GM19193 (cell line): ENCODE measurements around the gene ZSCAN21.

Experiments
- POLR2A ChIP-seq: IDR thresholded peaks from 4 replicates; pipeline ENCODE4 v1.6.1; 2011; ENCODE audit not compliant: insufficient read depth, insufficient read length; ENCODE audit errors: extremely low read depth

The ZSCAN21 gene

DNA sequence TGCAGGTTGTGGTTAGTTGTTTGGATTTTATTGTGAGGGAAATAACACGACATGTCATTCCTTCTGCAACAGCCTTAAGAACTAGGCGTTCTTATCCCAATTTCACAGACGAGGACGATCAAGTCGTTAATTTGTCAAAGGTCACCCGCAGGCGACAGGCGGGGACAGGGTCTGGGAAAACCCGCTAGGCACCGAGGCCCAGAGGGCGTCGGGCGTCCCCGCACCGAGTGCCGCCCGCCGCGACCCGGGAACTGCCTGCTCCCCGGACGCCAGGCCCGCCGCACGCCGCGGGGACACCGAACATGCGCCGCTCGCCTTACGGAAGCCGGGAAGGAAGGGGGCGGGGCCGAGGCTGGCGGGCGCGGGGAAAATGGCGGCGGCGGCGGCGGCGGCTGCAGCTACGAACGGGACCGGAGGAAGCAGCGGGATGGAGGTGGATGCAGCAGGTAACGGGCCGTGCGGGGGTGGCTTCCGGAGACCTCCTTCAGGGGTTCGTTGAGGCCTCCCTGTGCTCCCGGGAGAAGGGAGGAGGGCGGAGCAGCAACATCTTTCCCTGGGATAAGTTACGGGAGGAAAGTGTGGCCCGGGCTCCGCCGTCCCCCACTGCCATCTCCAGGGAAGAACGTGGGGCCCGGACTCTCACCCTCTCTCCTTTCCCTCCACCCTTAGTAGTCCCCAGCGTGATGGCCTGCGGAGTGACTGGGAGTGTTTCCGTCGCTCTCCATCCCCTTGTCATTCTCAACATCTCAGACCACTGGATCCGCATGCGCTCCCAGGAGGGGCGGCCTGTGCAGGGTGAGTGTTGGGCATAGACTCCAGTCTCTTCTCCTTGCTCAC, 39.3 kb downstream of the ZSCAN21 start, which contains the start of gene COPS6:
COPS6 (plus strand) TSS at position 349 of the 837 bp plus-strand sequence; CDS start at position 371, 22 bp downstream.
- TF ChIP-seq POLR2A = peak; percentile 95

GRCh38 chr7:100089458-100090196, 40.1 kb downstream of the ZSCAN21 start:
- TF ChIP-seq POLR2A = no peak

GRCh38 chr7:100090527-100091410, 41.2 kb downstream of the ZSCAN21 start:
- TF ChIP-seq POLR2A = no peak

DNA sequence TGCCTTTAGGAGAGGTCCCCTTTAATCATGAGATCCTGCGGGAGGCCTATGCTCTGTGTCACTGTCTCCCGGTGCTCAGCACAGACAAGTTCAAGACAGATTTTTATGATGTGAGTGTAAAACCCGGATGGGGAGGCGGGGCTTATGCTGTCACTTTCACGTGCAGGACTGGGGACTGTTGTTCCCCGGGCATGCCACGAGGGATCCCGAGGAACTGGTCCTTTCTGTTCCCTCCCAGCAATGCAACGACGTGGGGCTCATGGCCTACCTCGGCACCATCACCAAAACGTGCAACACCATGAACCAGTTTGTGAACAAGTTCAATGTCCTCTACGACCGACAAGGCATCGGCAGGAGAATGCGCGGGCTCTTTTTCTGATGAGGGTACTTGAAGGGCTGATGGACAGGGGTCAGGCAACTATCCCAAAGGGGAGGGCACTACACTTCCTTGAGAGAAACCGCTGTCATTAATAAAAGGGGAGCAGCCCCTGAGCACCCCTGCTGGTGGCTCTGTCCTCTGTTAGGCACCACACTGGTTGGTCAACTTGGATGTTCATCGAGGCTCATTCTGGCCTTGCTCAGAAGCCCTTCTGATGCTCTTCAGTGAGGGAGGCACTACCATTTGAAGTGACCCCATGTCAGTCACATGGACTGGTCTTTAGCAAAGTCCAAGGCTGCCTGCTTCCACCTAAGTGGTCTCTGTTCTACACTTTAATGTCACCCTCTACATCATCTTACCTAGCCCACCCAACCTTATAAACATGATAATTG, 42.0 kb downstream of the ZSCAN21 start:
- peak; percentile 56 for TF ChIP-seq POLR2A

DNA sequence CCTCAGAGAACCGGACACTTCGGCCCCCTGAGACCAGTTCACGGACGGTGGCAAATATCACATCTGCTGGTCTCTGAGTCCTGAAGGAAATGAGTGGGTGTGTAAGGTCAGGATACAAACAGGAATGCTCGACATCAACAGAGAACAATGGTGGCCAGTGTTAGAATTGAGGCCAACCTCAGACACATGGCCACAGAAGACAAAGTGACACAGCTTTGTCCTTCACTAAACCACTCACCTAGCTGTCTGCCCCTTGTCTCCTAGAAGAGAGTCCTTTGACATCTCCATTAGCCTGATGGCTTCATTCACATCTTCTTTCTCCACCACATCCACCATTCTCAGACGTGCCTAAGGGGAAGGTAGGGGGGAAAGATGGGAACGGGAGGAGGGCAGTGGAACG, 43.5 kb downstream of the ZSCAN21 start:
- no peak for TF ChIP-seq POLR2A

GRCh38 chr7:100093498-100093897, 43.9 kb downstream of the ZSCAN21 start:
- TF ChIP-seq POLR2A = no peak

GRCh38 chr7:100093925-100094486, 44.4 kb downstream of the ZSCAN21 start:
- TF ChIP-seq POLR2A = peak; percentile 36

DNA sequence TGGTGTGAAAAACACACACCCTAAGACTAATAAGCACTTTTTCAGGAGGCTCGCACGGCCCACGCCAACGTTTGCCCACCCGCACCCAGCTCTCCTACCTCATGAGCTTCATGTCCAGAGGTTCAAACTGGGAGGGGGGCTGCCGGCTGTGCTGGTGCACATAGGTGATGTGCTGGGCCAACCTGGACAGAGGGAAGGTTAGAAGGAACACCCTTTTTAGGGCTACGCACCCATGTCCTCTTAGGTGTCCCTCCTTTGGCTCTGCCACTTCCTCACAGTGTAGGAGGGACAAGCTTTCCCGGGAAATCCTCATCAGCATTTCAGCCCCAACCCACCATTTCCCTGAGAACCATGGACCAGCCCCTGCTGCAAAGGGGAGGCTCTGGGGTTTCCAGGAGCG, 45.7 kb downstream of the ZSCAN21 start:
- TF ChIP-seq POLR2A = no peak

DNA sequence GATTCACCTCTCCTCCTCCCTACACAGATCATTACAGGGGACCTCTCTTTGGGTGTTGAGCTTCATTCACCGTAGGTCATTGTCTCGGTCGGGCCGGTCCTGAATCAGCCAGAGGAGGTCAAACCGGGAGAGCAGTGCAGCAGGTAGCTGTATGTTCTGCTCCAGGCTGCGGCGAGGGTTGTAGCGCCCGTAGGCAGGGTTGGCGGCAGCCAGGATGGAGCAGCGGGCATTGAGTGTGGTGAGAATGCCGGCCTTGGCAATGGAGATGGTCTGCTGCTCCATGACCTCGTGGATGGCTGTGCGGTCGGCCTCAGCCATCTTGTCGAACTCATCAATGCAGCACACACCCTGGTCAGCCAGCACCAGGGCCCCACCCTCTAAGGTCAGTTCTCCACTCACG, 46.1 kb downstream of the ZSCAN21 start:
- TF ChIP-seq POLR2A = no peak

DNA sequence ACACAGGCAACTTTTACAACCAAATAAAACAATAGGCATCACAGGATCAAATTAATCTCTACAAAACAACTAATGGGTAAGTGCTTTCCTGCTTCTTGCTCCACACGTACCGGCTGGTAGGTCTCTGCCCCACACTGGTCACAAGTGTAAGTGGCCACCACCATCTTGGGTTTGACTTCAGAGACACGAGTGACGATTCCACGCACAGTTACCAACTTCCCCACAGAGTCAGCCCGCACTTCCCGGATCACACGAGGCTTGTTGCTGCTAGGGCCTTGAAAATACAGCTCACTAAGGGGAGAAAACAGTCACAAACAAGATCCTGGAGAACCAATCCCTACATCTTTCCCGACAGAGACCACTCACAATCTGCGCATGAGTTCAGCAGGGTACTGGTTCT, 49.3 kb downstream of the ZSCAN21 start:
- no peak for TF ChIP-seq POLR2A

GRCh38 chr7:100099452-100099851, 49.9 kb downstream of the ZSCAN21 start:
- no peak for TF ChIP-seq POLR2A

DNA sequence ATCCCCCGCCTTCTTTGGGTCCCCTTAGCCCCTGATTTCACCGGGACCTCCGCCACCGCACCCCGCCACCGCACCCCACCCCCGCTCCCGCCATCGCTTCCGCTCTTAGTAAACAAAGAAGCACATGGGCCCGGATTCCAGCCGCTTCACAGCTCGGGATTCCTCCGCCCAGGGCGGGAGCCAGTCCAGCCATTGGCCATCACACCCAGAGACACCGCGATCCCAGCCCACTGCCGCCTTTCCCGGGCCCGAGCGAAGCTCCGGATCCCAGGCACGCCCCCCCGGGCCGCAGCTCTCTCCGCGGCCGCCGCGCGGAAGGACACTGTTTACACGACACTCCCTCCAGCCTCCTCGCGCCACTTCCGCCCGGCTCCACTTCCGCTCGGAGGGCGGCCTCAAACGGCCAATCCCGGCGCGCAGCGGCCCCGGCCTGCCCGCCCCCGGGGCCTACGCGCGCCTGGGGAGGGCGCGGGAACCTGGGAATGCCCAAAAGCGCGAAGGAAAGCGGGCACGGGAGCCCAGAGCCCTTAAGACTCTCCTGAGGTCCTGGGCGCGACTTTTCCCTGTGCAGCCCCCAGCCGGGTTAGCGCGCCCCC, 50.9 kb downstream of the ZSCAN21 start:
- TF ChIP-seq POLR2A = no peak
